ENCODE measurements around the gene GRHL1. TPM values are rescaled to one million over a fixed set of nuclear protein-coding genes. Genes with fewer than 3 reads are reported as not detected.
A peak's percentile ranks its signal among the peaks of the same experiment; 100 is the strongest.
"Not testable (repeated sequence)": the region's sequence is repeated elsewhere in the genome, so short reads cannot be mapped to it uniquely, and the experiment has no call there.

GRHL1 gene, protein sequence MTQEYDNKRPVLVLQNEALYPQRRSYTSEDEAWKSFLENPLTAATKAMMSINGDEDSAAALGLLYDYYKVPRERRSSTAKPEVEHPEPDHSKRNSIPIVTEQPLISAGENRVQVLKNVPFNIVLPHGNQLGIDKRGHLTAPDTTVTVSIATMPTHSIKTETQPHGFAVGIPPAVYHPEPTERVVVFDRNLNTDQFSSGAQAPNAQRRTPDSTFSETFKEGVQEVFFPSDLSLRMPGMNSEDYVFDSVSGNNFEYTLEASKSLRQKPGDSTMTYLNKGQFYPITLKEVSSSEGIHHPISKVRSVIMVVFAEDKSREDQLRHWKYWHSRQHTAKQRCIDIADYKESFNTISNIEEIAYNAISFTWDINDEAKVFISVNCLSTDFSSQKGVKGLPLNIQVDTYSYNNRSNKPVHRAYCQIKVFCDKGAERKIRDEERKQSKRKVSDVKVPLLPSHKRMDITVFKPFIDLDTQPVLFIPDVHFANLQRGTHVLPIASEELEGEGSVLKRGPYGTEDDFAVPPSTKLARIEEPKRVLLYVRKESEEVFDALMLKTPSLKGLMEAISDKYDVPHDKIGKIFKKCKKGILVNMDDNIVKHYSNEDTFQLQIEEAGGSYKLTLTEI
- polyA plus RNA-seq (2012; ENCODE audit: insufficient read depth, insufficient read length) = 5.1 TPM

DNA sequence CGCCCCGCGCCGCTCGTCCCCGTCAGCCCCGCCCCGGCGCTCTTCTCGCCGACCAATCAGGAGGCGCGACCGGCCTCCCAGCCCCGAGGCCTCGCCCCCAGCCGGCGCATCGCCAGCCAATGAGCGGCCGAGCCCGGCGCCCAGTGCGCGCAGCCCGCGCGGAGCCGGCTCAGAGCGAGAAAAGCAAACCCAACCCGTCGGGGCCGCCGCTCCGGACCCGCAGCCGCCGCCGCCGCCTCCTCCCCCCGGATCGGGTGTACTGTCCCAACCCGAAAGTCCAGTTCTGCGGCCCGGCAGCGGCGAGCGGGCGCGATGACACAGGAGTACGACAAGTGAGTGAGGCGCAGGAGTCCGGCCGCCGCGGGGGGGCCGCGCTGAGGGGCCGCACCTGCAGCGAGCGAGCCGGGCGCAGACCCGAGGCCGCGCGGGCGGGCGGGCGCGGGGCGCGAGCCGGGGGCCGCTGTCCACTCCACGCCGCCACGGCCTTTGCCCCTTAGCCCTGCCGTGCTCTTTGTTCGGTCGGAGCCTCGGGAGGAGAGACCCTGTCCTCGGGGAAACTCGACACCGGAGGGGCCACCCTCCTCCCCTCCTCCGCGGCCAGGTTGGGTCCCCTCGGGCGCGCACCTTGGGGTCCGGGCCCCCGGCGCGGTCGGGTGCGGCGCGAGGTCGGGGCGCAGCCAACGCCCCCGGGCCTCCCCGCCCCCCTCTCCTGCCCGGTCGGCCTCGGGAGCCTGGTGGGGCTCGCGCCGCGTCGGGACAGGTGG, at the start of gene GRHL1:
Gene GRHL1, plus strand, starts transcription at position 172 of the 764 bp plus-strand sequence. Its CDS starts 141 bp downstream, at position 313.
- H3K4me3 ChIP-seq (ENCODE audit: low read length) = peak within 1 kb of the TSS; percentile 57
- peak; percentile 78 for DNase-seq (ENCODE audit: low read depth, low spot score)

- no peak overlapping the region for H3K4me3 ChIP-seq (ENCODE audit: low read length)
- DNase-seq (ENCODE audit: low read depth, low spot score) = no peak
These were observed 46.1 kb upstream of the GRHL1 start for GRCh38 chr2:9905413-9905812.

DNA sequence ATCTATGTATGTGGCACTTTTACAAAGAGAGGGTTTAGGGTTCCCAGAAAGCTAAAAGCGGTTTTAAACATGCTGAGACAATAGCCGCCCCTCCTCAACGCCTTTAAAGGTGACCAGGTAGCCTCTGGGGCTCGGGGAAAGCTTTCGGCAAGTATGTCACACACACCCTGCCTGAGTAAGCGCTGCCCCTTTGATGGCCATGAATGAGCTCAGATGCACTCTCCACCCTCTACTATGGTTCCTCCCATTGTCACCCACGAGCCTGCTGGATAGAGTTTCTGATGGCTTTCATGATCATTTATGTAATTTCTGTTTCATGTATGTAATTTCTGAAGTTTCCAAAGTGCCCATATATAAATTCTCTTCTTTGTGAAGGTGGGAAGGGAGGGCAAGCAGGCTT, 44.1 kb upstream of the GRHL1 start:
- no peak for DNase-seq (ENCODE audit: low read depth, low spot score)
- H3K4me3 ChIP-seq (ENCODE audit: low read length) = no peak overlapping the region

GRCh38 chr2:9908639-9909038, 42.9 kb upstream of the GRHL1 start:
- no peak overlapping the region for H3K4me3 ChIP-seq (ENCODE audit: low read length)
- no peak for DNase-seq (ENCODE audit: low read depth, low spot score)

- DNase-seq (ENCODE audit: low read depth, low spot score) = no peak
These were observed 42.4 kb upstream of the GRHL1 start for GRCh38 chr2:9909106-9909505.

GRCh38 chr2:9910699-9911098, 40.8 kb upstream of the GRHL1 start:
- DNase-seq (ENCODE audit: low read depth, low spot score) = no peak
- no peak overlapping the region for H3K4me3 ChIP-seq (ENCODE audit: low read length)

More at GRCh38 chr2:9909106-9909505, 42.4 kb upstream of the GRHL1 start:
- H3K4me3 ChIP-seq (ENCODE audit: low read length) = no peak overlapping the region

- no peak overlapping the region for H3K4me3 ChIP-seq (ENCODE audit: low read length)
- no peak for DNase-seq (ENCODE audit: low read depth, low spot score)
These were observed 39.0 kb upstream of the GRHL1 start for GRCh38 chr2:9912468-9912867.

- DNase-seq (ENCODE audit: low read depth, low spot score) = no peak
- H3K4me3 ChIP-seq (ENCODE audit: low read length) = no peak overlapping the region
These were observed 37.0 kb upstream of the GRHL1 start for GRCh38 chr2:9914384-9915065.

DNA sequence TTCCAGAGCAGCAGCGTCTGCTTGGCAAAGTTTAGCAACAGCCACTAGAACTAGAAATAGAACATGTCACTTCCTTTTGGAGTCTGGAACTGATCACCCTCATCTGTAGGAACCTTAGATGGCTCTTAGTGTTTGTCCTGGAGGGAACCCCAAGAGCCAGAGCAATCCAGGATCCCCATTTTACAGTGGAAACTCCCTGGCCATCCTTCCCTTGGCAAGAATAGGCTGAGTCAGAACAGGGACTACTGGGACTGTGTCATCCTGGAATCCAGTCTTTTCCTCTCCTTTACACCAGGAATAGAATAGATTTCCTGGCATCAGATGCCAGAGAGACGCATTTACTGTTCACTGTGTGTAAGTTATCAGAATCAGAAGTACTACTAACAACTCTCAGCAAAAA, 33.2 kb upstream of the GRHL1 start:
- H3K4me3 ChIP-seq (ENCODE audit: low read length) = no peak overlapping the region
- DNase-seq (ENCODE audit: low read depth, low spot score) = no peak

GRCh38 chr2:9919512-9919911, 32.0 kb upstream of the GRHL1 start:
- DNase-seq (ENCODE audit: low read depth, low spot score) = no peak
- H3K4me3 ChIP-seq (ENCODE audit: low read length) = no peak overlapping the region

DNA sequence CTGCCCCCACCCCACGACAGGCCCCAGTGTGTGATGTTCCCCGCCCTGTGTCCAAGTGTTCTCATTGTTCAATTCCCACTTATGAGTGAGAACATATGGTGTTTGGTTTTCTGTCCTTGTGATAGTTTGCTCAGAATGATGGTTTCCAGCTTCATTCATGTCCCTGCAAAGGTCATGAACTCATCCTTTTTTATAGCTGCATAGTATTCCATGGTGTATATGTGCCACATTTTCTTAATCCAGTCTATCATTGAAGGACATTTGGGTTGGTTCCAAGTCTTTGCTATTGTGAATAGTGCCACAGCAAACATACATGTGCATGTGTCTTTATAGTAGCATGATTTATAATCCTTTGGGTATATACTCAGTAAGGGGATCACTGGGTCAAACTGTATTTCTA, 24.5 kb upstream of the GRHL1 start:
- not testable (repeated sequence) for DNase-seq (ENCODE audit: low read depth, low spot score); H3K4me3 ChIP-seq (ENCODE audit: low read length)

DNA sequence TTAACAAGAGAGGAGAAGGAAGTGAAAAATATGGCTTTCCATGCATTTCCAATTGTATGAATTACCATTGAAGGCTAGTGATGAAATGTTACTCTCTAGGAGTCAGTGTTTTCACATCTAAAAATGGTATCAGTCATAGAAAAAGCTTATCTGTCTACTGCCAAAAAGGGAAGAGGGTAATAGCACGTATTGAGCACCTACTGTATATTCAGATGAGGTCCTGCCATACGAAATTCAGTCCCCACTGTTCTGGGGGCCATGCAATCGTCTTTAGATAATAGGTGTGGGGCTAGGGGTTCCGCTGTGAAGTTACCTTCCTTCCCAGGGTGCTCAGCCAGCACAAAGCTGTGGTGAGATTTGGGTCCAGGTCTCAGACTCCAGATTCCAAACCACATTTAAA, 14.2 kb upstream of the GRHL1 start:
- H3K4me3 ChIP-seq (ENCODE audit: low read length) = no peak overlapping the region
- DNase-seq (ENCODE audit: low read depth, low spot score) = no peak

DNA sequence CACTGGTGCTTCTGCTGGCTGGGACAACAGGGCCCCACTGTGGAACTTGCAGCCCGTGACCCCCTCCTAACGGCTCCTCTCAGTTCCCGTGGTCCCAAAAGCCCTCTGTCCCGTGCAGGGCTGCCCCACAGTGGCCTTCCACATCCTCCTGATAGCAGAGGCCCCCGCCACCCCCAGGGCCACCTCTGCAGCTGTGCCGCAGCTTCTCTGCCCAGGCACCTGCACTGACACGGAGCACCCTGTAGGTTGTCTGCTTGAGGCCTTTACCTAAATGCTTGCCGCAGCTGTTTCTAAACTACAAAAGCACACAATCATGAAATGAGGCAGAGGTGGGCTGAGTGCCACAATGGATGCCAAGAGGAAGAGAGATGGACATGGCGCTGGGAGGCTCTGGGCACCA, 13.5 kb upstream of the GRHL1 start:
- no peak overlapping the region for H3K4me3 ChIP-seq (ENCODE audit: low read length)
- no peak for DNase-seq (ENCODE audit: low read depth, low spot score)

DNA sequence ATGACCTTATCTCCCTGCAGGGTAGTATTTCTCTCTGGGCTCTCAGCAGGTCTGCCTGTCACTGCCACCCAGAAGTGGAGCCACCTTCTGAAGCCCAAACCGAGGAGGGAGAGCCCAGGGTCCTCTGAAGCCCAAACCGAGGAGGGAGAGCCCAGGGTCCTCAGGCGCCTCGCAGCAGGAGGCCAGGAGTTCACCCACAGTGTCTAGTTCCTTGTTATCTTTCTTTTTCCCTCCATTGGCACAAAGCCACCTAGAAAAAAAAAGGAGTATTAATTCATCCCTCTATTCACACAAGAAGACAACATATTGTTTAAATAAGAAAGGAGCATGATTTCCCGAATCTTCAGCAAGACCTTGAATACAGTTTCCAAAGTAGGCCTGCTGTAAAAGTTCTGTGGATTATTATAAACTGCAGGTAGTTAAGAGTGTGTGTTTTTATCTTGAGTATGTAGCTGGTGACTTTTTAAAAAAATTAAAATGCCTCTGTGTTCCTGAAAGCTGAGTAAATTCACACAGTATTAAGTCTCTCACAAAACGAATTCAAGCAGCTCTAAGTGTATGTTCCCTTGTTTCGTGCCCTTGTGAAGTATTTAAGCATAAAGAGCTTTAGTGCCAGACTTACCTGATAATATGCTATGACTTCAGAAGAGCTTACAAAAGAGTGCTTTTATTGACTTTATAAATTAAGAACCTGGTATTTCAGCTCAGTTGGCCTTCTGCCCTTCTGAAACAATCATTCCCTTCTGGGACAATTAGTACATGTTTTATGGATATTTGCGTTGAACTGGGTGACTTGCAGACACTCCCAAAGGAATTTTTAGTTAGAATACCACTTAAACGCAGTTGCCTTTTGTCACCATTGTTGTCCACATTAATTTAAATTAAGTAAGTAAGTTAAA, 11.7 kb upstream of the GRHL1 start:
- no peak for DNase-seq (ENCODE audit: low read depth, low spot score)
- no peak overlapping the region for H3K4me3 ChIP-seq (ENCODE audit: low read length)

DNA sequence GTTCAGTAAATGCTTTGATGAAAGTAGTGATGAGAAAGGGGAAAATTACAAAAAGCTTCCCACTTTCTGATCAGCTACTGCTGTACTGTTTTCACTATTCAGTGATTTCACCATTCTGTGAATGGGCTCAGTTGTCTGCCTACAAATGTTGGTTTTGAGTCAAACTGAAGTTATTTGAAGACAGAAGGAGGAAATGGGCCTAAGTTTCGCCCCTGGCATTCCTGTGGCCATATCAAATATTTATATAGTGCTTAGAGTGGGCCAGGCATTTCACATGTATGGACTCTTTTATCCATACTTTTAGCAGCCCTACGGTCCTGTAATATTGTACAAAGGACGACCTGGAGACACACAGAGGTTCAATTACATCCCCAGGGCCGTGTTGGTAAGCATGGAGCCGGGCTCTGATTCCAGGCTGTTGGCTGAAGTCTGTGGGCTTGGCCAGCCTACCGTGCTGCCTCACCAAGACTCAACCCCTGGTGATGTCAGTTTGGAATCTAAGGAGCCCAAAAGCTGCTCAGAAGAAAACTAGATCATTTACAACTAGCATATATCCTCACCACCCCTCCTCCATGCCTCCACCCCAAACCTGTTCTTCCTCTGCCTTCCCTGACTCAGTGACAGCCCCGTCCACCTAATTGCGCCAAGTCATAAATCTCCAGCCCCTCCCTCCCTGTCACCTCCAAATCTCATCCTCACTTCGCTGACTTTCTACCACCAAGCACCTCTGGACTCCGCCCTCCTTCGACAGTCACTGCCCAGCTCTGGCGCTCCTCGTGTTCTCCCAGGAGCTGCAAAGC, 10.1 kb upstream of the GRHL1 start:
- DNase-seq (ENCODE audit: low read depth, low spot score) = no peak
- no peak overlapping the region for H3K4me3 ChIP-seq (ENCODE audit: low read length)

- no peak overlapping the region for H3K4me3 ChIP-seq (ENCODE audit: low read length)
- DNase-seq (ENCODE audit: low read depth, low spot score) = no peak
These were observed 9.5 kb upstream of the GRHL1 start for GRCh38 chr2:9941996-9942390.

- no peak for DNase-seq (ENCODE audit: low read depth, low spot score)
- H3K4me3 ChIP-seq (ENCODE audit: low read length) = no peak overlapping the region
These were observed 7.1 kb upstream of the GRHL1 start for GRCh38 chr2:9944330-9944758.

- DNase-seq (ENCODE audit: low read depth, low spot score) = no peak
- no peak overlapping the region for H3K4me3 ChIP-seq (ENCODE audit: low read length)
These were observed 5.9 kb upstream of the GRHL1 start for GRCh38 chr2:9945596-9945995.

Data from Jurkat, Clone E6-1 (cell line).